GM19324 (cell line): ENCODE results near the gene MEIS1.

Experiments used
- ATAC-seq: cut with Tn5 transposase; IDR thresholded peaks from one replicate; pipeline ENCODE4 v1.9.1; 2021; ENCODE audit warnings: mild to moderate bottlenecking, moderate library complexity; ENCODE audit not compliant: unreplicated experiment, low FRiP score

Gene MEIS1

GRCh38 chr2:66431274-66431642 lies 3.7 kb upstream of the MEIS1 start:
- ATAC-seq: no peak

DNA sequence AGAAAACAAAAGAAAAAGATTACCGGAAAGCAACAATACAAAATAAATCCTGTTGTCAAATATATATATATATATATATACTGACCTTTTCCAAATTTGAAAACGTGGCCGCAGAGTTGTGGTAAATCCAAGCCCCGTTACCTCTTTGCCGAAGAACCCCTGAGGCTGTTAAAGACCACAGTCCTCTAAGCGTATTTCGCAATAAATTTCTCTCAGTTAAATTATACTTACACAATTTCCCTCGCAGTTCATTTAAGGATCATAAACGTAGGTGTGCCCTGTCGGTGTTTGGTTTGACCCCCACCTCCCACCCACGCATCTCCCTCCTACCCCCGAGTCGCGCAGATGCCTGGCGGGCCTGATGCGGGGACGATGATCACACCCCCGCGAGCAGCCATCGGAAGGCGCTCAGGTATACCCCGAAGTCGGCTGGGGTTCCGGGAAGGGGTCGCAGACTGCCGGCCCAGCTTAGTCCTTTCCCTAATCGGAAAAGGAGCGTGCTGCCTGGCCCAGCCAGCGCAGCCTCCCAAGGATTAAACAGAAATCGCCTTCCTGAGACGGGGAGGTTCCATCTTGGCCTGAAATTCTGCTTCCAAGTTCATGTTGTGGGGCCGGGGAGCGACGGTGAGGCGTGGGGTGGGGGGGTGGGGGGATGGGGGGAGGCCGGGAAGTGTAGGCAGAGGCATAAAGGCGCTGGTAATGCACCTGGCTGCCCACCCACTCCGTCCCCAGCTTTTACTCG lies 2.9 kb upstream of the MEIS1 start:
- ATAC-seq: no peak

DNA sequence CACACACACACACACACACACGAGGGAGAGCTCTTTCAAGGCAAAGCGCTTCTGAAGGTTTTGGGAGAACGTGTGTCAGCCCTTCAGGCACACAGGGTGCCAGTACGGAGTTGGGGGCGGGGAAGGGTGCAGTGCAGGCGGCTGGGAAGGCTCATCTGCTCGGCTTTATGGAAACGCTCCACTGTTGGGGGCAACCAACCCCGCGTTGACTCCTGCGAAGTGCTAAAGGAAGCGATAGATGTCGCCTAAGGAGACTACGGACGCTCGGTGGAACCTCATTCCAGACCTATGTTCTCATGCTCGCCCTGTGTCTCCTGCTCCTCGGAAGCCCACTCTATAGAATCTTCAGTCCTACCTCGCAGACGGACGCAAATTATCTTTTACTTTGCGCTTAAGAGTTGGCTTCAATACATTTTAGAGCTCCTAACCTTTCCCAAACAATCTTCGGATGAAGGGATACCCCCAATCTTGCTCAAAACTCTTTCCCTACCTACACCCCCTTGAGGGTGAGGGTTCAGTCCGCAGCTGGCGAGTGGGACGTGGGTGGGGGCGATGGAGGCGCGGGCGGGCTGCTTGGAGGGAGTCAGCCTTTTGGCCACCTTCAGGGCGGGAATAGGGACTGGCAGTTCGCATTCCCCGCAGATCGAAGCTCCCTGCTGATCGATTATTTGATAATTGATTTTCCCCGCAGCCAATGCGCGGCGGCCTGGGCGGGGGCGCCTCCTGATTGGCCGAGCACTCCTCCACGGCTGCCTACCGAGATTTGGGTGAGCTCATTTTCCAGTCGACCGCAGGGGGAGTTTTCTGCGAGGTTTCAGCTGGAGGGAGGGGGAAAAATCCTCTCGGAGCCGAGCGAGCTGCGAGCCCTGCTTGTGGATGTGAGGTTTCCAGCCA lies 1.9 kb upstream of the MEIS1 start:
- no peak for ATAC-seq

- no peak for ATAC-seq
These were observed 1.3 kb upstream of the MEIS1 start for GRCh38 chr2:66433695-66433944.

GRCh38 chr2:66433945-66434678 lies 813 bp upstream of the MEIS1 start:
- ATAC-seq: peak; percentile 65

DNA sequence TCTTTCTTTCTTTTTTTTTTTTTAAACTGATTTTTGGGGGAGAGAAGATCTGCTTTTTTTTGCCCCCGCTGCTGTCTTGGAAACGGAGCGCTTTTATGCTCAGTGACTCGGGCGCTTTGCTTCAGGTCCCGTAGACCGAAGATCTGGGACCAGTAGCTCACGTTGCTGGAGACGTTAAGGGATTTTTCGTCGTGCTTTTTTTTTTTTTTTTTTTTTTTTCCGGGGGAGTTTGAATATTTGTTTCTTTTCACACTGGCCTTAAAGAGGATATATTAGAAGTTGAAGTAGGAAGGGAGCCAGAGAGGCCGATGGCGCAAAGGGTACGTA lies 587 bp downstream of the MEIS1 start:
- no peak for ATAC-seq

GRCh38 chr2:66435963-66436362 lies 1.0 kb downstream of the MEIS1 start:
- ATAC-seq: no peak

- ATAC-seq: no peak
These were observed 1.7 kb downstream of the MEIS1 start for GRCh38 chr2:66436581-66437001.

DNA sequence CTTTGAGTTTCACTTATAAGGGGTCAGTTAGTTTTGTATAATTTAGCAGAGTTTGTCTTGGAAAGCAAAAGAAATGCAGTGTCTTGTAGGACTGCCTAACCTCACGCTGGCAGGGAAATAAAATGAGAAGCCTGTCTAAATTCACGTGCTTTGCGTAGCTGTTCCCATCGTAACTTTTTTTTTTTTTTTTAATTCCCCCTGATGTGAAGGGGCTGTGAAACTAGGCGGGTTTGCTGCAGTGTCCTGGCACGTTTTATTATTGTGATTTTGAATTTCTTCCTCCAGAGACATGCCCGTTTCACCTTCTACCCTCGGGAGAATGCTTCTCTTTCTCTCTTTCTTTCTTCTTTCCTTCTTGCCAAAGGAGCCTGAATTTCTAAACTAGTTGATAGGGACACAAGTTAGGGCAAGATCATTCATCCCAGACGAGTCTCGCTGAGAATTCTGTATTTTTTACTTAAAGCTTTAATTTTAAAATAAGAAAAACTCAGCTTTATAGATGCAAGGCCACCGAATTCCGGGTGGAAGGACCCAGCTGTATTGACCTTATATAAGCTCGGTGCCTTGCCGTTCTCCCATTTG lies 2.3 kb downstream of the MEIS1 start:
- ATAC-seq: no peak

DNA sequence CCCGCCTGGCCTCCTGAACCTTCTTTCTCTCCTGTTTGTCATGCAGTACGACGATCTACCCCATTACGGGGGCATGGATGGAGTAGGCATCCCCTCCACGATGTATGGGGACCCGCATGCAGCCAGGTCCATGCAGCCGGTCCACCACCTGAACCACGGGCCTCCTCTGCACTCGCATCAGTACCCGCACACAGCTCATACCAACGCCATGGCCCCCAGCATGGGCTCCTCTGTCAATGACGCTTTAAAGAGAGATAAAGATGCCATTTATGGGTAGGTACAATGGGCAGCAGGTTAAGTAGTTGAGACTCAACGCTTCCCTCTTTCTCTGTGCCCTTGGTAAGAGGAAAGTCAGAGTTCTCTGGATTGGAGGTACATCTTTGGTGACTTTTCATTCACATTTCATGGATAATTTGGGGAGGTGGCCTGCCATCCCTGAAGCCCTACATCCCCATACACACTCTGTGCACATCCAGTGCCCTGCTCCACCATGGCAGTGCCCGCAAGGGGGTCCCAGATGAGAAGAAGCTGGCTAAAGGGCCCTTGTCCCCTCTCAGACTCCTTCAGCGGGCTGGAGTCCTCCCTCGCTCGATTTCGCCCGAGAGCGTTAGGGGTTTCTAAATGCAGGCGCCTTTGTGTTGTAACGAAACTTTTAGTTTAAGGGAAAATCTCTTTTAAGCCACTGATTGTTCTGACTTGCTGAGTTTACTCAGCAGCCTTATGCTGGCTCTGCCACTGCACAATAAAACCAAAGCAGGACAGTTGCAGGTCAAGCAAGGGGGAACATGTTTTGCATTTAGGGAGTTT lies 3.0 kb downstream of the MEIS1 start:
- no peak for ATAC-seq

GRCh38 chr2:66438498-66438833 lies 3.5 kb downstream of the MEIS1 start:
- no peak for ATAC-seq

DNA sequence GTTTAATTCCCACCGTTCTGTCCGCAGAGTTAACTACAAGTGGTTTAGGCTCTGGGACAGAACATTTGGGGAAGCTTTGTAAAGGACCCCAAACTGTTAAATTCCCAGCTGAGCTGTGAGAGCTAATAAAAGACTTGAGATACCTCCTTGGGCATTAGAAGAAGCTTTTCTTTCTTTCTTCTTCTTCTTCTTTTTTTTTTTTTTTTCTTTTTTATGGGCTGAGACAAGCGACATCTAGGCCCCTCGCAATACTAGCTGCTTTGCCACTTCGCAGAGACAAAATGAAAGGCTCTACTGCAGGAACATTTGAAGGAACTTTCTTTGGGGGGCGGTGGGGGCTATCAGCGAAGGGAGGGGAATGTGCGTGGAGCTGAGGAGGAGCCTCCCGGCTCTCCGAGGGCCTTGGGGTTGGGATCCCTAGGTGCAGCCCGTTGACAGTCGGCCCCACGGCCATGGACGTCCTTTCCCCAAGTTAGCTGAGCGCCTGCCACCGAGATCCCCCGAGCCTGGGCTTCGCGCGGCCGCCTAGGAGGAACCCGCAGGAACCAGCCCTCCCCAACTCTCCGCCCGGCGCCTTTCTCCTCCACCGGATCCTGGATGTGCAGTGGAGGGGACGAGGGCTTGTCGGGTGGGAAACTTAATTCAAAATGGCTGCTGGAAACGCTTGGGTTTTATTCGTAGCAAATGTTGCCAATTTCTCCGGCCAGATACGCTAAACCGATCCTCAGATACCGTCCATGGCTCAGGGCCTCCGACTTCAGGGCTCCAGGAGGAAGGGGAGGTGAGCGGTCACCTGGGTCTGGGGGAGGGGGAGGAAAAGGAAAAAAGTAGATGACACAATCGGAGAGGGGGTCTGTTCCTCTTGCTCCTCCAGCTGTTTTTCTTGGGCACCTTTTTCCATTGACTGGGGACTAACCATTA lies 4.2 kb downstream of the MEIS1 start:
- no peak for ATAC-seq

DNA sequence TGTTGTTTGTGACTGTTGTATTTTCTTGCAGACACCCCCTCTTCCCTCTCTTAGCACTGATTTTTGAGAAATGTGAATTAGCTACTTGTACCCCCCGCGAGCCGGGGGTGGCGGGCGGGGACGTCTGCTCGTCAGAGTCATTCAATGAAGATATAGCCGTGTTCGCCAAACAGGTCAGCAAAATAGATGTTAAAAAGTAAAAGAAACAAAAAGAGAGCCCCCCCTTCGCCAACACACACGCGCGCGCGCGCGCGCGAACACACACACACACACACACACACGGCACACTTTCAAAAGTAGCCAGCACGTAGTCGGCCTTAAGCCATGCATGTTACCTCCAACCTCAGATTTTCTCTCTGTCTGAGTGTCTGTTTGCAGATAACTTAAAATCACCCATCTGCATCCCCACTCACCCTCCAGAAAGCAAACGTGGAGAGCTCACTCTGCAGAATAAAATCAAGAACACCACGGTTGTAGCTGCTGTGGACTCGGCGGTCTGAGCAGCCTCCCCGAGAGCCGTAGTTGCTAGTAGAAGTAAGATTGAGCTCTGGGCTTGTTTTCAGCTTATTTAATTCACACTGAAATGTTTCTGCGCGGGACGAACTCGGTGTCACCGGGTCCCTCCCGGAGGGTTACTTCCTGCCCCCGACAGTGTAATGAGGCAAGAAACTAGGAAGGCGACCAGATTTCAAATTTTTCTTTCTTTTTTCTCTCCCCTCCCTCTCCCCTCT lies 5.1 kb downstream of the MEIS1 start:
- ATAC-seq: no peak

GRCh38 chr2:66440708-66441497 lies 6.0 kb downstream of the MEIS1 start:
- ATAC-seq: no peak

- no peak for ATAC-seq
These were observed 6.8 kb downstream of the MEIS1 start for GRCh38 chr2:66441581-66442320.

DNA sequence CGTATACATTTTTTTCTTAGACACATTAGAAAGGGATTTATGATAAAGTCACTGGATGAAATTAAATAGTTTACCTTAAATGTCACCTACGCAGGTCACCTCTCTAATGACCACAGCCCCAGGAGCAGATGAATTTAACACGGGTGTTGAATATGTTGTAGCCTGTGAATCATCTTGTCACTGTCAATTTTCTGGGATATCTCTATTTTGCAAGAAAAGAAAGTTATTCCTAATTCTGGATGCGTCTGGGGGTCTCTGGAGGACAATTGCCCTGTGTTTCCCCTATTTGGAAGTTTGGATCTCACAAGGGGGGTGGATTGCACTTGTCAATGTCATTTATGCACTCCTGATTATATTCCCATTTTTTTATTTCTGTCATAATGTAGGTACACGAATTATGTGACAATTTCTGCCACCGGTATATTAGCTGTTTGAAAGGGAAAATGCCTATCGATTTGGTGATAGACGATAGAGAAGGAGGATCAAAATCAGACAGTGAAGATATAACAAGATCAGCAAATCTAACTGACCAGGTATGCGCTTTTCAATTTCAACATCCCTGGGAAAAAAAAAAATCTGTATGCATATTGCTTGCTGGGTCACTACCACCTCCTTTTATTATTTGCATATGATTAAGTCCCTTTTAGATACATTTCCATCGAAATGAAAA lies 7.7 kb downstream of the MEIS1 start:
- no peak for ATAC-seq
